ENCODE data around the gene APOBEC3B. TPM values are rescaled to one million over a fixed set of nuclear protein-coding genes. Genes with fewer than 3 reads are reported as not detected.

Gene APOBEC3B
- total and polyA plus RNA-seq, 2 of the 8 experiments (the other 6 are each of a cell fraction or from before 2014, with no cell fraction given): 14.2 to 74.9 TPM

DNA sequence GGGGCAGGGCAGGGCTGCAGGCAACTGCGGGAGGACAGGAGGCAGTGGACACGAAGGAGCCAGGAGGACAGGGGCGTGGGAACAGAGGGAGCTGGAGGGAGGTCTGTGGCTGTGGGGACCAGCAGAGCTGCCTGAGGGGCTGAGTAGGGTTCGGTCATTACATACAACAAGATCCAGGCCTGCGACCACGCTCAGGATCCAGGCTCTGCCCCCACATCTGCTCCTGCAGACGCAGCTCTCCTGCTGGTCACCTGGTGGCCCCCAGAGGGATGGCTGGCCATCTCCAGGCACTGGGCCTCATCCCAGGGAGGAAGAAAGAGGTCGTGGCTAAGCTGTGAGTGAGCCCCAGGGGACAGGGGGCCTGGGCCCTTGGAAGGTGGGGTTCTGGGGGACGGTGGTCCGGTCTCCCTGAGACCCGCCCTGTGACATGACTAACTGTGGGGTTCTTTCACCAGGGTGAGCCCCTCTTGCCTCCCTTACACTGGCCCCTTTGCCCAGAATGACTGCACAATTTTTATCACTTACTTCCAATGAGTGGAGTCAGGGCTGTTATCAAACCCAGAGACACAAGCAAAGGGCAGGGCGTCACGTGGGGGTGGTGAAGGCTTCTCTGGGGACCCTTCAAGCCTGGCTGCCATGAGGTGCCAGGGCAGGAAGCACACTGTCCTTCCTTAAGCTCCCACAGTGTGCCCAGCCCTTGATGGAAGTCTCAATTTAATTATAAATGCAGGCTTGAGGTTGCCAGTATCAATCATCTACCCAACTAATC lies 31.4 kb upstream of the APOBEC3B start (continued):
- TF ChIP-seq RAD21 (IDR thresholded peaks at IDR 0.05 in 1 of 2, conservative IDR thresholded peaks at IDR 0.05 in 1 of 2; ENCODE audit: low read depth in 2 of 2, low read length in 2 of 2): no peak
- no peak for TF ChIP-seq ATF2 (IDR thresholded peaks at IDR 0.05; ENCODE audit: low read length)
- TF ChIP-seq JUND (IDR thresholded peaks at IDR 0.05; ENCODE audit: low read length): no peak
- no peak for TF ChIP-seq FOSL1 (IDR thresholded peaks at IDR 0.05; ENCODE audit: insufficient read depth, low read depth, low read length)
- TF ChIP-seq SIN3A (conservative IDR thresholded peaks at IDR 0.05 in 1 of 2, IDR thresholded peaks at IDR 0.05 in 1 of 2; ENCODE audit: low read depth in 1 of 2, low read length in 2 of 2): no peak
